NCI-H1694 (cell line): ENCODE results near the gene LAIR1.
"Not testable (repeated sequence)": the region's sequence is repeated elsewhere in the genome, so short reads cannot be mapped to it uniquely, and the experiment has no call there.

ENCODE experiments used
- DNase-seq: peaks from one replicate; lab custom pipeline; 2025; lab: John Stamatoyannopoulos, UW

LAIR1 gene

GRCh38 chr19:54376610-54377285 lies 12.0 kb upstream of the LAIR1 start:
- no peak for DNase-seq

GRCh38 chr19:54375181-54375938 lies 10.6 kb upstream of the LAIR1 start:
- not testable (repeated sequence) for DNase-seq

GRCh38 chr19:54373781-54374631 lies 9.3 kb upstream of the LAIR1 start:
- no peak for DNase-seq

GRCh38 chr19:54371453-54371852 lies 6.7 kb upstream of the LAIR1 start:
- not testable (repeated sequence) for DNase-seq

- not testable (repeated sequence) for DNase-seq
These were observed 5.7 kb upstream of the LAIR1 start for GRCh38 chr19:54370434-54370796.

GRCh38 chr19:54369688-54370433 lies 5.1 kb upstream of the LAIR1 start:
- DNase-seq = not testable (repeated sequence)

- no peak for DNase-seq
These were observed 4.5 kb upstream of the LAIR1 start for GRCh38 chr19:54369082-54369687.

GRCh38 chr19:54366811-54367210 lies 2.1 kb upstream of the LAIR1 start:
- DNase-seq = no peak

GRCh38 chr19:54365798-54366197 lies 1.1 kb upstream of the LAIR1 start:
- not testable (repeated sequence) for DNase-seq

- DNase-seq = not testable (repeated sequence)
These were observed 2.9 kb downstream of the LAIR1 start for GRCh38 chr19:54361680-54362422.

GRCh38 chr19:54359149-54359820 lies 5.4 kb downstream of the LAIR1 start:
- DNase-seq = not testable (repeated sequence)

- DNase-seq = no peak
These were observed 7.3 kb downstream of the LAIR1 start for GRCh38 chr19:54357381-54357780.

GRCh38 chr19:54356444-54357056 lies 8.2 kb downstream of the LAIR1 start:
- DNase-seq = no peak

- DNase-seq = no peak
These were observed 9.1 kb downstream of the LAIR1 start for GRCh38 chr19:54355675-54356074.

GRCh38 chr19:54354761-54355160 lies 10.0 kb downstream of the LAIR1 start:
- no peak for DNase-seq

GRCh38 chr19:54352546-54352945 lies 12.2 kb downstream of the LAIR1 start:
- no peak for DNase-seq

GRCh38 chr19:54352041-54352440 lies 12.7 kb downstream of the LAIR1 start:
- DNase-seq = no peak

GRCh38 chr19:54351474-54351873 lies 13.3 kb downstream of the LAIR1 start:
- DNase-seq = no peak

GRCh38 chr19:54345938-54346386 lies 18.8 kb downstream of the LAIR1 start:
- no peak for DNase-seq

GRCh38 chr19:54343868-54344267 lies 20.9 kb downstream of the LAIR1 start:
- no peak for DNase-seq
